Measurements from ENCODE around the gene POC5. TPM values are rescaled to one million over a fixed set of nuclear protein-coding genes. Genes with fewer than 3 reads are reported as not detected.

POC5 gene
- total and polyA plus RNA-seq, 9 donors = 8.3 to 14.4 (median 12.1) TPM

DNA sequence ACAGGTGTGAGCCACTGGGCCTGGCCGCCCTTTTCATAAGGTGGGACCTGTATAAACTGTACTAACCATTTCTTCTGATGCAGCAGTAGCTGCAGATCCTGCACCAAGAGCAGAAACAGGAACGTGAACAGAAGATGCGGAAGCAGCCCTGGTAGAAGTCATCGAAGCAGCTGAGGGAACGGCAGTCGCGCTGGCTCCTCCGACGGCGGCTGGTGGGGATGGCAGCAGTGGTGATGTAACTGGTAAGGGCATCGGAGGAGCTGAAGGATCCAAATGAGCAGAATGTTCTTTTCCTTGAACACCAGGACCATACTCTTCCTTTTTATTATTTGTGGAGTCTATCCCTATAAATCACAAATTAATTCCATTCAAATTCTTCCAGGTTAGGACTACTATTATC, 32.1 kb downstream of the POC5 start:
- intact Hi-C loops (cut with DNase I) = loop anchor here in 1 of 4 donors (10.0 kb wide), 1 partner anchor 450 kb away; the partner anchor contains the start of gene ANKRD31
- no peaks in the 10 kb centered on the region for H3K27me3 ChIP-seq
- no peaks in the 10 kb centered on the region for H3K36me3 ChIP-seq
- WGBS, 3 donors = 96 to 97% (median 96%) methylated on average over 11 of the region's 11 CpGs
- DNase-seq = no peak
- H3K27ac ChIP-seq = no peak overlapping the region
- H3K9me3 ChIP-seq = no peaks in the 10 kb centered on the region
- TF ChIP-seq EP300 (IDR thresholded peaks at IDR 0.05) = no peak
- no peak for TF ChIP-seq CTCF (IDR thresholded peaks at IDR 0.05)
- no peak for TF ChIP-seq POLR2A (IDR thresholded peaks at IDR 0.05)
- H3K4me1 ChIP-seq (ENCODE audit: insufficient read depth) = no peaks in the 10 kb centered on the region
- no peak overlapping the region for H3K4me3 ChIP-seq

DNA sequence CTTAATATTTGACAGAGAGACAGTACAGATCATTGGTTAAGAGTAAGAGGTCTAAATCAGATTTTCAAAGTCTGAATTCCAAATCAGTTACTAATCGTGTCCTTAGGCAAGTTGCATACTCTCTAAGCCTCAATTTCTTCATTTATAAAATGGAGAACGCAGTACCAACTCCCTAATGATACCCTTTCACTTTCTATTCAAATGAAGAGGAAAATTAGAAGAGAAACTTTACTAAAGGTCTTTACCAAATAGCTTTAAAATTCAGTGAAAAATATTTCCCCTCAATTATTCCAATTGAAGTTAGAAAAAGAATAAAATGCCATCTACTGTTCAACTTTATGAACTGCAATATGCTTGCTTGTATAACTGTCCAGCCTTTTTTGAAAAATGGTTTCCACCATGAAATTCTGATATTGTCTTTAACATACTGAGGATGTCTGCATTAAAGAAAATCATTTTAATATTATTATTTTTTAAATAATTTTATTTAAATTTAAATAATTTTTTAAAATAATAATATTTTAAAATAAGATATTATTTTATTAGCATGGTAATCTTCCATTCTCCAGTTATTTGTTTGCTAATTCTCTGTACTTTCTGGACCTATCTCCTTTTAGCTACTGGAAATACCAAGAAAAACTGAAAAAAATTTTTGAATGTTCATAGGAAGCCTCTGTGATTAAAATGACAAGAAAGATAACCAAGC, 36.0 kb downstream of the POC5 start:
- Histone ChIP-seq H3K27me3 (peaks cover 2% of the 10 kb centered on the region), H3K27ac (no peak overlapping the region), H3K9me3 (no peaks in the 10 kb centered on the region), H3K4me3 (no peak overlapping the region), H3K36me3 (no peaks in the 10 kb centered on the region), H3K4me1 (ENCODE audit: insufficient read depth) (no peaks in the 10 kb centered on the region)
- DNase-seq = no peak
- TF ChIP-seq CTCF (IDR thresholded peaks at IDR 0.05) (peak; percentile 28 to 46 (median 43)), POLR2A (IDR thresholded peaks at IDR 0.05) (no peak)
- 7 to 12% (median 7%) methylated on average over 2 of the region's 2 CpGs for WGBS, 3 donors
- intact Hi-C loops (cut with DNase I) = loop anchor here in 1 of 4 donors (10.0 kb wide), 1 partner anchor 446 kb away; the partner anchor contains the start of gene ANKRD31

- TF ChIP-seq EP300 (IDR thresholded peaks at IDR 0.05) (no peak), CTCF (IDR thresholded peaks at IDR 0.05) (no peak), POLR2A (IDR thresholded peaks at IDR 0.05) (no peak)
- no peaks in the 10 kb centered on the region for H3K36me3 ChIP-seq
- DNase-seq = no peak
- H3K4me1 ChIP-seq (ENCODE audit: insufficient read depth) = no peaks in the 10 kb centered on the region
- H3K9me3 ChIP-seq = no peaks in the 10 kb centered on the region
- no peak overlapping the region for H3K27ac ChIP-seq
- peaks cover 2% of the 10 kb centered on the region for H3K27me3 ChIP-seq
- no peak overlapping the region for H3K4me3 ChIP-seq
- WGBS, 3 donors = 78 to 82% (median 79%) methylated on average over 3 of the region's 3 CpGs
- intact Hi-C loops (cut with DNase I) = loop anchor here in 1 of 4 donors (10.0 kb wide), 1 partner anchor 443 kb away; the partner anchor contains the start of gene ANKRD31
These were observed 39.1 kb downstream of the POC5 start for GRCh38 chr5:75678155-75678554.

DNA sequence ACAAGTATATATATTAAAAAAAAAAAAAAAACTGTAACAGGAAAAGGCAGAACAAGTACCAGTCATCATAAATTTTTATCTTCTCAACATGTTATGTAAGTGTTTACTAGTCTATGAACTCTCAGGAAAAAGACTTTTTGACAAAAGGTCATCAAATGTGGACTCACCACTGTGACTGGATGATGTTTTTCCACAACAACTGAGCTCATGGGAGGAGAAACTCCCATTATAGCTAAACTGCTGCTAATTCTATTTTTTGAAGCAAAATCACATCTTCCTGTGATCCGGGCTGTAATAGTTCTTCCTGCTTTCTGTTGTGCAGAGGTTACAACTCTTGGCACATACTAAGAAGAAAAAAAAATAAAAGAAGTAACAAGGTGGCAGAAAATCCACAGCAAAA, 39.6 kb downstream of the POC5 start:
- no peaks in the 10 kb centered on the region for H3K4me1 ChIP-seq (ENCODE audit: insufficient read depth)
- H3K27ac ChIP-seq = no peak overlapping the region
- no peak overlapping the region for H3K4me3 ChIP-seq
- peaks cover 2% of the 10 kb centered on the region for H3K27me3 ChIP-seq
- no peaks in the 10 kb centered on the region for H3K36me3 ChIP-seq
- DNase-seq = no peak
- WGBS, 3 donors = 19 to 27% (median 25%) methylated on average over 1 of the region's 1 CpG
- intact Hi-C loops (cut with DNase I) = loop anchor here in 1 of 4 donors (10.0 kb wide), 1 partner anchor 443 kb away; the partner anchor contains the start of gene ANKRD31
- TF ChIP-seq EP300 (IDR thresholded peaks at IDR 0.05) = no peak
- TF ChIP-seq CTCF (IDR thresholded peaks at IDR 0.05) = no peak
- TF ChIP-seq POLR2A (IDR thresholded peaks at IDR 0.05) = no peak
- H3K9me3 ChIP-seq = no peaks in the 10 kb centered on the region

All from ovary (tissue), 9 donors.